Fibroblast of skin of left quadriceps (primary cell): ENCODE measurements around the gene CIITA.
"Not testable (repeated sequence)": the region's sequence is repeated elsewhere in the genome, so short reads cannot be mapped to it uniquely, and the experiment has no call there.

Experiments
- DNase-seq, 2 experiments: peaks; one replicate each; pipeline ENCODE4 v3.0.0-alpha.2; 2013; ENCODE audit warnings: low read depth in 2 of 2

Gene CIITA

GRCh38 chr16:10937068-10937859 lies 60.3 kb downstream of the CIITA start:
- no peak for DNase-seq

- DNase-seq, result no peak
These were observed 61.3 kb downstream of the CIITA start for GRCh38 chr16:10938321-10938720.

DNA sequence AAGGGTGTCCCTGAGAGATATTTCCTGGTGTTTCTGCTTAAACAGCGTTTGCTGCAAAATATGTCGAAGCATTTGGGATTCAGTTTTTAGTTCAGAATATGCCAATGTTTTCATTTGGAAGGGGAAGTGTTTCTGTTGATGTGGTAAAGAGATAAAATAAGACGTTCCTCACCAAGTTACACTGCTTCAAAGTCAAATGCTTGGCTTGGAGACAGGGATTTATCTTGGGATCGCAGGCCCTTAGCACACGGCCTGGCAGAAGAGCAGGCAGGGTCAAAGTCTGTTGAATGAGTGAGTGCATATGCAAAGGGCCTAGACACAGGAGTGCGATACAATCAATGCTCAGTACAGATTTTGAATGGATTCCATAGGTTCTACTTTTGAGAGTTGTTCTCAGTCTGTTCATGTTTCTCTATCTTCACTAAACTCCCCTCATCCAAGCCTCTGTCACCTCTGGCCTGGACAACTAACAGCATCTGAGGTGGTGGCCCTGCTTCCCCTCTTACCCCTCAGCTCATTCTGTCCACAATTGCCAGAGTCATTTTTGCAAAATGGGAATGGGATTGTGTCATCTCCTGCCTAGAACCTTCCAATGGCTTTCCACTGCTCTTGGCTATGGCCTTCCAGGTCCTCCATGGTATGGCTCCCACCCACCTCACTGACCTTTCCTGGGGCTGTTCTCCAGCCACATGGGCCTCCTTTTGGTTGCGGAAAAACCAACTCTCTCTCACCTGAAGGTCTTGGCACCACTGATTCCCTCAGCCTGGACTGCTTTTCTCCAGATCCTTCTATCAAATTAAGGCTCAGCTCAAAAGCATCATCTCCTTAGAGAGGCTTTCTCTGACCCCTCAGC lies 62.0 kb downstream of the CIITA start:
- no peak for DNase-seq

DNA sequence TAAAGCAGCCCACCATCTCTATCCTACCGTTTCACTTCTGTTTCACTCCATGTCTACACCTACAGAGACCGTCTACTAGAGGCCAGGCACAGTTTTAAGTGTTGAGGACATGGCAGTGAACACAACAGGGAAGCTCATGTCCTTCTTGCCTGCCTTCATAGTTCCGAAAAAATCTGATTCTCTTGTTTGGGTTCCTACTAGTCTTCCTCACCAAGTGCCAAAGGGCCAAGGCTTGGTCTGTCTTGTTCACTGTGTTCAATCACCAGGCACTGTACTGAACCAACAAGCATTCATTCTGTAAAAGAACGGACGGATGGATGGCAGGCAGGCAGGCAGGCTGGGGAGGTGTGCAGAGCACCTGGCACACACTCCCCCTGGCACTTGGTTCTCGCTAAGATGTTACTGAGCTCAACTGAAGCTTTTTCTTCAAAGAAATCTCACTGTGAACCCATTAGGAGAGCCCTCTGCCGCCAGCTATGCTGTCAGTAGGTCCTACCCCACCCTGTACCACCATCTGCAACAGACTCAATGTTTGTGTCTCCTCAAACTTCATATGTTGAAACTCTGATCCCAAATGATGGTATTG lies 62.7 kb downstream of the CIITA start:
- DNase-seq, result no peak

- DNase-seq, result no peak
These were observed 63.6 kb downstream of the CIITA start for GRCh38 chr16:10940501-10941079.

- DNase-seq, result no peak
These were observed 64.3 kb downstream of the CIITA start for GRCh38 chr16:10941127-10941933.

- DNase-seq, result not testable (repeated sequence)
These were observed 64.9 kb downstream of the CIITA start for GRCh38 chr16:10941935-10942351.

DNA sequence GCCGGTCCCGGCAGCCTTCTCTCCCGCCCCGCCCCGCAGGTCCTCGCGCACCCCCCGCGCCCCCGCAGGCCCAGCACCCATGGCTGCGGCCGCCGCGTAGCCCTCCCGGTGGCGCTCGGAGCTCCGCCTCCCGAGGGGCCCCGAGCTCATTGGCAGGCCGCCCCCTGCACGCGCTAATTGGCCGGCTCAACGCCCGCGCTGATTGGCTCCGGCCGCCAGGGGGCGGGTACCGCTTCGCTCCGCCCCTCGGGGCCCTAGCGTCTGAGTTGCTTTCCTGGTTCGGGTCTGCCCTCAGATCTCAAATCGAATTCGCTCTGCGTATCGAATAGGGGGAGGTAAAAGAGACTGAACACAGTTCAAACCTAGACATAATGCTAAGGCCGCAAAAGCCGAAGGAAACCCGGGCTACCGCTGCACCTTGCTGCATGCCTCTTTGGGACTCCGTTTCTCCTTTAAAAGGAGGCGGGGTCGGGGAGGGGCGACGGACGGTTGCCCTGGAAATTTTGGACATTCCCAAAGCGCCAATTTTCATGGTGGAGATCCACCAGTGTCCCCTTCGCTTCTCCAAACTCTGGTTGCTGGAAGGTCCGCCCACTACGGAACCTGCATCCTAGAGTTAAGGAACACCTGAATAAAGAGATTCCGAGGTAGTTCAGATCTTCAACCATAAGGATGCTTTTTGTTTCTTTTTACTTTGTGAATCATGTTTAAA lies 65.5 kb downstream of the CIITA start, which contains the start of gene DEXI:
DEXI (minus strand) TSS at position 117 of the 712 bp plus-strand sequence. CDS start 463 bp downstream, outside the sequence.
- peak; percentile 80 to 81 for DNase-seq

DNA sequence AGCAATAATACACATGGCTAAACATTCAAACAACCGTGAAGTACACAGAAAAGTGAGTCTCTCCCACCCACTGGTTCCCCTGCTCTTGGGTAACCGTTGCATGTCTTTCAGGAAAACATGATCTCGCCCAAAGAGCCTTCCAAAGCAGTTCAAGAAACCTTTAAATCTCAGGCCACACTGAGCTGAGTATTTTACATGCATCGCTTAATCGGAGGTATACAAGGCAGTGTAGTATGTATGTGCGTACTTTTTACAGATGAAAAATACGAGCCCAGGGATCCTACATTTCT lies 66.0 kb downstream of the CIITA start:
- no peak for DNase-seq

DNA sequence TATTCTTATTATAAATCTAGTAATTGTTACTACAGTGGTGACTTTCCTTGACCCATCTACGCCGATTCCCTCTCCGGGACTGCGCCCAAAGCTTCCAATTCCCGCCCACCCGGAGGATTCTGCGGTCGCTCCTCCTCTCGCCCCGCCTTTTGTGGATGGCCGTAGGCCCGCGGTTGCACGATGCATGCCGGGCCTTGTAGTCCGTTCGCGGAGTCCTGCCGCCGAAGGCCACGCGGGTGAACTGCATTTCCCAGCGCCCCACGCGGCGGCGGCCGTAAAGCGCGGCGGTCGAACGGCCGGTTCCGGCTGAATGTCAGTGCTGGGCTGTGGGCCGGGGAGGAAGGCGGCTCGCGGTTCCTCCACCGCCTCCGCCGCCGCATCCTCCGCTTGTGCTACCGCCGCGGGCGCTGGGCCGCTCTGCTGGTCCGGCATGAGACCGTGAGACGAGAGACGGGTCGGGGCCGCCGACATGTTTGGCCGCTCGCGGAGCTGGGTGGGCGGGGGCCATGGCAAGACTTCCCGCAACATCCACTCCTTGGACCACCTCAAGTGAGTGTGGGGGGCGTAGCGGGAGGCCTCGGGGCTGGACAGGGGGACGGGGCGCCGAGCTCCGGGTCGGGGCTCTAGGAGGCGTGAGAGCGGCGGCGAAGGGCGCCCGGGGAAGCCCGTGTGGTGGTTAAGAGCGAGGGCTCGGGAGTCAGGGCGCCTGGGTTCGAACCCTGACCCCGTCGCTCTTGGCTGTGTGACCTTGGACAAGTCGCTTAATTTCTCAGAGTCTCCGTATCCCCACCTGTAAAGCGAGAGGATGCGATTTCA lies 67.5 kb downstream of the CIITA start, which contains the start of gene CLEC16A:
CLEC16A (plus strand) TSS at position 316 of the 816 bp plus-strand sequence; CDS start at position 470, 154 bp downstream.
- DNase-seq, result peak; percentile 89 to 92

DNA sequence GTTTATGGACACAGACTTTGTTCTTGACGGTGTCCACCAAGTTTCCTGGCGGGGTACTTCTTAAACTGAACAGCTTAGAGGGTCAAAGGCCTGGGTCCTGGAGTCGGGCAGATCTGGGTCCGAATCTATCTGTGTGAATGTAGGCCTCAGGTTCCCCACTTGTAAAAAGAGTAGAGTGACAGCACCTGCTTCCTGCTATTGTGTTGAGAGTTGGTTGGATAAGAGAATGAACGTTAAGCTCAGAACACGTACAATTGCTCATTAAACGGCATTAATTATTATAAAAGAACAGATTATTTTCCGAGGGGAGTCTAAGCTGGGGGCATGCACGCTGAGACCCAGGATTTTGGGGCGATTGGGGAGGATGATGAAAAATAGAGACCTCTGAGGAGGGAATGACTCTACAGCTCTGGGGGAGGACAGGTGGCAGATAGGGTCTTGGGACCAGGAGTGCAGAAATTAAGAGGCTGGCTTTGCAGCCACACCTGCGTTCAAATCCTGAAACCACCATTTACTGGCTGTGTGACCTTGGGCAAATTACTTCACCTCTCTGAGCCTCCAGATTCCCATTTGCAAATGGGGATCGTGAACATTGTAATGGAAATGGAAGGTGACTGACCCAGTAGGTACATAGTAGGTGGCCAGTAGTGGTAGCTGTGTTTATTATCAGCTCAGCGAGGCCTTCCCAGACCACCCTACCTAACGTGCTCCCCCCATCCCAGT lies 68.2 kb downstream of the CIITA start:
- no peak for DNase-seq

GRCh38 chr16:10946308-10946707 lies 69.3 kb downstream of the CIITA start:
- DNase-seq, result no peak

- no peak for DNase-seq
These were observed 70.3 kb downstream of the CIITA start for GRCh38 chr16:10947211-10947787.

- DNase-seq, result no peak
These were observed 72.5 kb downstream of the CIITA start for GRCh38 chr16:10949424-10949970.

GRCh38 chr16:10950393-10950792 lies 73.4 kb downstream of the CIITA start:
- no peak for DNase-seq

GRCh38 chr16:10951026-10951425 lies 74.0 kb downstream of the CIITA start:
- no peak for DNase-seq

DNA sequence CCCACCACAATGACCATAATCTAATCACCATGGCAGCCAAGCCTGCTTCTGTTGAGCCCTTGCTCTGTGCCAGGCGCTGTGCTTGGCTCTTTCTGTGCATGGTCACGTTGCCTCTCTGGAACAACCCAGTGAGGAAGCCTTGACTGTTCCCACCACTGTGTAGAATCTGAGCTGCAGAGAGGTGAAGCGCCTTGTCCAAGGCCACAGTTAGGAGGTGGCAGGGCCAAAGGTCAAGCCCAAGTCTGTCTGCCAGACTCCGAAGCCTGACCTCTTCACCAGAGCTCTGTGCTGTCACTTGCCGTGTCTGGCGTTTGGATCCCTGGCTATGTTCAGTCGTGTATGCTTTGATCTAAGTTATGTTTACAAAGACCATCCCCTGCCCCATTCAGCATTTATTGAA lies 77.9 kb downstream of the CIITA start:
- DNase-seq, result no peak

- no peak for DNase-seq
These were observed 80.9 kb downstream of the CIITA start for GRCh38 chr16:10957771-10958482.
